Measurements from ENCODE around the gene EXOC2.

EXOC2 gene

GRCh38 chr6:729606-730320 is 36.8 kb upstream of the EXOC2 start:
- TF ChIP-seq CTCF (IDR thresholded peaks at IDR 0.05; ENCODE audit: insufficient read depth, low read depth, low read length, missing control alignments): no peak
- no peak overlapping the region for H3K4me3 ChIP-seq (ENCODE audit: low read depth, low read length)
- DNase-seq (ENCODE audit: low read depth): no peak

- TF ChIP-seq CTCF (IDR thresholded peaks at IDR 0.05; ENCODE audit: insufficient read depth, low read depth, low read length, missing control alignments): no peak
- no peak for DNase-seq (ENCODE audit: low read depth)
- H3K4me3 ChIP-seq (ENCODE audit: low read depth, low read length): no peak overlapping the region
Measured at GRCh38 chr6:727856-728255, 34.9 kb upstream of the EXOC2 start.

GRCh38 chr6:723540-723939 is 30.6 kb upstream of the EXOC2 start:
- H3K4me3 ChIP-seq (ENCODE audit: low read depth, low read length): no peak overlapping the region
- no peak for TF ChIP-seq CTCF (IDR thresholded peaks at IDR 0.05; ENCODE audit: insufficient read depth, low read depth, low read length, missing control alignments)
- no peak for DNase-seq (ENCODE audit: low read depth)

GRCh38 chr6:722608-723007 is 29.7 kb upstream of the EXOC2 start:
- DNase-seq (ENCODE audit: low read depth): peak; percentile 14
- no peak overlapping the region for H3K4me3 ChIP-seq (ENCODE audit: low read depth, low read length)
- TF ChIP-seq CTCF (IDR thresholded peaks at IDR 0.05; ENCODE audit: insufficient read depth, low read depth, low read length, missing control alignments): no peak

- peak; percentile 90 for TF ChIP-seq CTCF (IDR thresholded peaks at IDR 0.05; ENCODE audit: insufficient read depth, low read depth, low read length, missing control alignments)
- no peak overlapping the region for H3K4me3 ChIP-seq (ENCODE audit: low read depth, low read length)
- peak; percentile 76 for DNase-seq (ENCODE audit: low read depth)
Measured at GRCh38 chr6:722077-722524, 29.2 kb upstream of the EXOC2 start.

GRCh38 chr6:718345-718744 is 25.4 kb upstream of the EXOC2 start:
- TF ChIP-seq CTCF (IDR thresholded peaks at IDR 0.05; ENCODE audit: insufficient read depth, low read depth, low read length, missing control alignments): no peak
- no peak for DNase-seq (ENCODE audit: low read depth)
- no peak overlapping the region for H3K4me3 ChIP-seq (ENCODE audit: low read depth, low read length)

GRCh38 chr6:717135-717534 is 24.2 kb upstream of the EXOC2 start:
- TF ChIP-seq CTCF (IDR thresholded peaks at IDR 0.05; ENCODE audit: insufficient read depth, low read depth, low read length, missing control alignments): no peak
- no peak for DNase-seq (ENCODE audit: low read depth)
- H3K4me3 ChIP-seq (ENCODE audit: low read depth, low read length): no peak overlapping the region

All from GM12865 (cell line).